GM12878 (cell line): ENCODE measurements around the gene FHOD3. TPM values are rescaled to one million over a fixed set of nuclear protein-coding genes. Genes with fewer than 3 reads are reported as not detected.

Experiments used
- ATAC-seq: fragments of 200-7000 bp; cut with Tn5 transposase; 3 replicates; pipeline ENCODE4 v1.9.1; 2020; ENCODE audit warnings: mild to moderate bottlenecking, moderate library complexity
- BruUV-seq: library from RNA; stranded (reverse); fragments of 400-500 nt; replicated peaks from 2 replicates; lab custom pipeline; 2021; lab: Mats Ljungman, UMichigan
- CTCF ChIA-PET: fragments of 300-600 bp; sonication (Branson Sonifier 250); formaldehyde crosslinking; extraction: SDS; loops from one replicate; lab custom pipeline; 2021; ENCODE audit warnings: inconsistent platforms; lab: Yijun Ruan, JAX
- POLR2A ChIA-PET: fragments of 350-600 bp; formaldehyde crosslinking; extraction: SDS; loops from one replicate; lab custom pipeline; 2021; ENCODE audit warnings: inconsistent platforms; lab: Charles Lee
- RAD21 ChIA-PET: fragments of 300-600 bp; sonication (Branson Sonifier 250); formaldehyde crosslinking; loops from one replicate; lab custom pipeline; 2023; ENCODE audit warnings: antibody characterized with exemption; ENCODE audit not compliant: unreplicated experiment; lab: Charles Lee
- SMC1A ChIA-PET: fragments of 300-600 bp; sonication (Branson Sonifier 250); formaldehyde crosslinking; loops from one replicate; lab custom pipeline; 2023; ENCODE audit not compliant: unreplicated experiment, uncharacterized antibody; lab: Charles Lee
- DNase-seq: peaks from one replicate; pipeline ENCODE4 v3.0.0-alpha.2; 2011; ENCODE audit warnings: low read depth, low spot score
- FAIRE-seq: peaks from 3 replicates; lab custom pipeline; 2011; peaks lifted over from hg19 to GRCh38; lab: Jason Lieb, UNC
- H2AFZ ChIP-seq: 2 replicates; pipeline ENCODE4 v1.6.0; 2011; ENCODE audit warnings: low read depth, low read length, control low read depth; ENCODE audit not compliant: control insufficient read depth
- H3K27ac ChIP-seq: 2 replicates; pipeline ENCODE4 v1.5.1; 2011; ENCODE audit warnings: control low read depth; ENCODE audit not compliant: control insufficient read depth, insufficient read depth
- H3K27me3 ChIP-seq, 2 experiments: replicated peaks in 1 of 2; 2 replicates each; pipeline versions ENCODE4 v1.6.0 to v1.6.1; 2011; ENCODE audit warnings: low read length in 1 of 2; ENCODE audit not compliant: control insufficient read depth in 2 of 2, insufficient read depth in 2 of 2
- H3K36me3 ChIP-seq, 2 experiments: 2 replicates each; pipeline ENCODE4 v1.5.1; 2011; ENCODE audit warnings: low read length in 1 of 2; ENCODE audit not compliant: control insufficient read depth in 2 of 2, insufficient read depth in 2 of 2
- H3K4me1 ChIP-seq: 2 replicates; pipeline ENCODE4 v1.6.1; 2011; ENCODE audit warnings: mild to moderate bottlenecking, low read length, moderate library complexity, mixed read lengths; ENCODE audit not compliant: control insufficient read depth, insufficient read depth
- H3K4me2 ChIP-seq: 2 replicates; pipeline ENCODE4 v1.6.0; 2011; ENCODE audit warnings: control low read depth; ENCODE audit not compliant: control insufficient read depth, insufficient read depth
- H3K4me3 ChIP-seq: fragments of 200-600 bp; sonication (generic); 2 replicates; pipeline ENCODE4 v1.5.1; 2016
- H3K79me2 ChIP-seq: 2 replicates; pipeline ENCODE4 v1.6.0; 2011; ENCODE audit warnings: low read length; ENCODE audit not compliant: control insufficient read depth, insufficient read depth
- H3K9ac ChIP-seq: 2 replicates; pipeline ENCODE4 v1.8.0; 2011; ENCODE audit warnings: low read length, control low read depth, mixed read lengths; ENCODE audit not compliant: control insufficient read depth, insufficient read depth
- H3K9me3 ChIP-seq: replicated peaks from 3 replicates; pipeline ENCODE4 v1.5.1; 2011; ENCODE audit warnings: mild to moderate bottlenecking, low read length; ENCODE audit not compliant: control insufficient read depth, insufficient read depth
- H4K20me1 ChIP-seq: 2 replicates; pipeline ENCODE4 v1.6.0; 2011; ENCODE audit not compliant: control insufficient read depth, insufficient read depth
- CBX3 ChIP-seq: fragments of 200-600 bp; sonication (generic); IDR thresholded peaks from 2 replicates; pipeline ENCODE4 v1.6.1; 2016; ENCODE audit warnings: low read depth, borderline replicate concordance
- CHD2 ChIP-seq: IDR thresholded peaks from 2 replicates; pipeline ENCODE4 v1.6.1; 2011; ENCODE audit warnings: low read depth, low read length, improper control_type of control experiment, borderline replicate concordance
- EP300 ChIP-seq, 2 experiments: fragments of 150-350 bp in 1 of 2; IDR thresholded peaks; 2 replicates each; pipeline ENCODE4 v1.6.1; 2011 to 2012; ENCODE audit warnings: low read depth in 2 of 2, low read length in 2 of 2, borderline replicate concordance in 1 of 2, improper control_type of control experiment in 1 of 2, inconsistent platforms in 1 of 2; ENCODE audit not compliant: control insufficient read depth in 1 of 2
- ETV6 ChIP-seq, 2 experiments: fragments of 450-650 bp in 1 of 2; IDR thresholded peaks in 1 of 2; conservative IDR thresholded peaks in 1 of 2; 2 replicates each; pipeline ENCODE4 v1.6.1; 2014; ENCODE audit warnings: antibody characterized with exemption in 1 of 2, borderline replicate concordance in 1 of 2, low read depth in 1 of 2, mild to moderate bottlenecking in 1 of 2, moderate library complexity in 1 of 2
- POU2F2 ChIP-seq: IDR thresholded peaks from 3 replicates; pipeline ENCODE4 v1.6.1; 2011; ENCODE audit warnings: low read depth, mild to moderate bottlenecking, low read length, borderline replicate concordance
- PRDM15 ChIP-seq: fragments of 450-650 bp; formaldehyde crosslinking; IDR thresholded peaks from 2 replicates; pipeline ENCODE4 v1.4.0; 2020; ENCODE audit warnings: mild to moderate bottlenecking, moderate library complexity
- TARDBP ChIP-seq: IDR thresholded peaks from 2 replicates; pipeline ENCODE4 v1.6.1; 2016; ENCODE audit warnings: borderline replicate concordance
- YBX1 ChIP-seq: fragments of 450-650 bp; IDR thresholded peaks from 2 replicates; pipeline ENCODE4 v1.6.1; 2016; ENCODE audit warnings: antibody characterized with exemption
- ZSCAN29 ChIP-seq: fragments of 450-650 bp; IDR thresholded peaks from 2 replicates; pipeline ENCODE4 v1.6.1; 2017; ENCODE audit warnings: mild to moderate bottlenecking, moderate library complexity
- WGBS: methylation state at CpG from one replicate; pipeline ENCODE4 v1.1.6; 2016; ENCODE audit warnings: low lambda C conversion rate; ENCODE audit not compliant: insufficient replicate concordance, insufficient coverage; ENCODE audit errors: missing lambda C conversion rate; 5-methylcytosine and 5-hydroxymethylcytosine counted together
- in situ Hi-C: fragments of 300-500 bp; cut with MboI; formaldehyde crosslinking; loops from 9 replicates; pipeline ENCODE4 v1.14.3; 2018; ENCODE audit warnings: mixed read lengths
- intact Hi-C: fragments of 100-400 bp; cut with micrococcal nuclease; formaldehyde crosslinking; loops from one replicate; pipeline ENCODE4 v1.14.2; 2022; ENCODE audit not compliant: unreplicated experiment
- polyA plus RNA-seq, 11 experiments: library from polyadenylated mRNA; depleted of rRNA in 4 of 11; unstranded in 6 of 11; stranded (reverse) in 5 of 11; fragments of >200 nt; fragmentation: Nextera tagmentation in 4 of 11; fragmentation: Illumina TruSeq in 1 of 11; extraction: Ambion mirVana in 4 of 11; extraction: Trizol in 1 of 11; gene quantifications; 1 replicate in 1 of 11; 2 replicates in 10 of 11; pipeline versions ENCODE4 v1.2.1 to v1.2.3, GENCODE V29; 2011 to 2016; ENCODE audit warnings: inconsistent platforms in 2 of 11, missing spikeins in 2 of 11, low read depth in 1 of 11
- total RNA-seq, 4 experiments: library from RNA; depleted of rRNA in 3 of 4; stranded (reverse); fragments of >200 nt in 3 of 4; fragmentation: Illumina TruSeq in 1 of 4; extraction: Trizol in 1 of 4; gene quantifications; 2 replicates each; pipeline versions ENCODE4 v1.2.1 to v1.2.3, GENCODE V29; 2013 to 2021
- TF ChIP-seq, protein P1 (sequence below): IDR thresholded peaks from 2 replicates; pipeline ENCODE4 v1.6.1; 2011; ENCODE audit warnings: low read depth, low read length, improper control_type of control experiment, borderline replicate concordance
- TF ChIP-seq, protein P2 (sequence below): IDR thresholded peaks from 2 replicates; pipeline ENCODE4 v1.6.1; 2011; ENCODE audit warnings: mild to moderate bottlenecking, low read depth, low read length, moderate library complexity; ENCODE audit not compliant: insufficient replicate concordance
- TF ChIP-seq, protein P3 (sequence below): fragments of 450-650 bp; formaldehyde crosslinking; IDR thresholded peaks from 2 replicates; pipeline ENCODE4 v1.4.0; 2022; ENCODE audit warnings: mild to moderate bottlenecking, moderate library complexity

Gene FHOD3
- total and polyA plus RNA-seq, 10 of the 15 experiments (the other 5 are each of a cell fraction or from before 2014, with no cell fraction given), result 0.77 to 26.7 (median 10.4) TPM

DNA sequence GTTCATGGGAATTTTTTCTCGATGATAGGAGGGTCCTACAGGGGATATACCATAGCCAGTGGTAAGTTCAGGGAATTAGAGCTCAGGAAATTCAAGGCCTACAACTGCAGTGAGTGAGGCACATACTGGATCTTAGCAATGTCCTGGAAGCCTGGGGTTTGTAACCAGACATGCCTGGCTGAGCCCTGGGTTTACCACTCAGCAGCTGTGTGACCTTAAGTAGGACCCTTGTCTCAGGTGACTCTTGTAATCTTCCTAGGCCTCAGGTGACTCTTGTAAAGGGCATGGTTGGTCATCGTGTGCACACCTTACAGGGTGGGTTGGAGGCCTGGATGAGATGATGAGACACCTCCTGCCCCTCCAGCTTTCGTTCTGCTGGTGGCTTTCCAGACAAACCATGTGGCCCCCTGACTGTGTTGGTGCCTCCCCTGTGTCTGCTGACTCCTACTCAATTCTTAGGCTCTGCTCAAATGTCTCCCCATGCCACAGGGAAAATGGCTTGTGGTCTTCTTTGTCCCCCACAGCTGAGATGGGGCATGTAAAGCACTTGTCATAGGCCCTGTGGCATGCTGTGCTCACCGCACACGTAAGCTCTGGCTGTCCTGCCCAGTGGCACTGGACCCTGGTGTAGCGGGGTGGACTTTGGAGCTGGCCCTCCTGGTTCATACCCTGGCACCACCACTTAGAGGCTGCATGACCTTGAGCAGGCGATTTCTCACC lies 94.1 kb downstream of the FHOD3 start:
- DNase-seq (no peak), ATAC-seq (no peak), FAIRE-seq (no peak)
- WGBS, result 22% methylated on average over 7 of the region's 7 CpGs
- H4K20me1 ChIP-seq, result no peaks in the 10 kb centered on the region
- no peaks in the 10 kb centered on the region for H3K4me1 ChIP-seq
- ChIA-PET RAD21 (interaction anchor here (1.2 to 1.4 kb wide), 3 partner anchors 10 to 90 kb away, joined by 3 to 5 read pairs (median 4); no protein-coding TSS in a partner anchor), POLR2A (interaction anchor here (0.8 to 1.5 kb wide), 6 partner anchors 11 to 28 kb away, joined by 3 to 5 read pairs (median 3); no protein-coding TSS in a partner anchor), SMC1A (interaction anchor here (0.9 to 50.9 kb wide), 6 partner anchors 6 to 103 kb away, joined by 3 to 1180 read pairs (median 4); no protein-coding TSS in a partner anchor), CTCF (interaction anchor here (1.0 to 2.8 kb wide), 5 partner anchors 10 to 107 kb away, joined by 3 to 14 read pairs (median 3); no protein-coding TSS in a partner anchor)
- no peak overlapping the region for H2AFZ ChIP-seq
- H3K4me2 ChIP-seq, result no peak overlapping the region
- H3K9me3 ChIP-seq, result no peaks in the 10 kb centered on the region; the same call in 2 of the 3 replicates
- H3K4me3 ChIP-seq, result no peak overlapping the region
- H3K36me3 ChIP-seq, result no peaks in the 10 kb centered on the region
- intact Hi-C loops (loop anchor here (10.0 kb wide), 1 partner anchor 63 kb away; no protein-coding TSS in a partner anchor), in situ Hi-C loops (no loop called here)
- no peaks in the 10 kb centered on the region; the same call in 1 of the 2 replicates for H3K79me2 ChIP-seq
- no peak overlapping the region for H3K27ac ChIP-seq
- BruUV-seq, result no TSS peak
- no peaks in the 10 kb centered on the region for H3K27me3 ChIP-seq
- H3K9ac ChIP-seq, result no peak overlapping the region
- TF ChIP-seq ZSCAN29 (no peak), ETV6 (conservative IDR thresholded peaks at IDR 0.05 in 1 of 2, IDR thresholded peaks at IDR 0.05 in 1 of 2; ENCODE audit: borderline replicate concordance in 1 of 2, low read depth in 1 of 2) (no peak), PRDM15 (CRISPR knock-in tag) (no peak), CBX3 (no peak), YBX1 (no peak), TARDBP (no peak), EP300 (IDR thresholded peaks at IDR 0.05; ENCODE audit: borderline replicate concordance in 1 of 2, control insufficient read depth in 1 of 2, low read depth in 2 of 2, low read length in 2 of 2) (no peak), POU2F2 (no peak), CHD2 (no peak)
- TF ChIP-seq, protein P1, sequence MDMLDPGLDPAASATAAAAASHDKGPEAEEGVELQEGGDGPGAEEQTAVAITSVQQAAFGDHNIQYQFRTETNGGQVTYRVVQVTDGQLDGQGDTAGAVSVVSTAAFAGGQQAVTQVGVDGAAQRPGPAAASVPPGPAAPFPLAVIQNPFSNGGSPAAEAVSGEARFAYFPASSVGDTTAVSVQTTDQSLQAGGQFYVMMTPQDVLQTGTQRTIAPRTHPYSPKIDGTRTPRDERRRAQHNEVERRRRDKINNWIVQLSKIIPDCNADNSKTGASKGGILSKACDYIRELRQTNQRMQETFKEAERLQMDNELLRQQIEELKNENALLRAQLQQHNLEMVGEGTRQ, result no peak
- TF ChIP-seq, protein P2, sequence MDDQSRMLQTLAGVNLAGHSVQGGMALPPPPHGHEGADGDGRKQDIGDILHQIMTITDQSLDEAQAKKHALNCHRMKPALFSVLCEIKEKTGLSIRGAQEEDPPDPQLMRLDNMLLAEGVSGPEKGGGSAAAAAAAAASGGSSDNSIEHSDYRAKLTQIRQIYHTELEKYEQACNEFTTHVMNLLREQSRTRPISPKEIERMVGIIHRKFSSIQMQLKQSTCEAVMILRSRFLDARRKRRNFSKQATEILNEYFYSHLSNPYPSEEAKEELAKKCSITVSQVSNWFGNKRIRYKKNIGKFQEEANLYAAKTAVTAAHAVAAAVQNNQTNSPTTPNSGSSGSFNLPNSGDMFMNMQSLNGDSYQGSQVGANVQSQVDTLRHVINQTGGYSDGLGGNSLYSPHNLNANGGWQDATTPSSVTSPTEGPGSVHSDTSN, result no peak
- TF ChIP-seq, protein P3, sequence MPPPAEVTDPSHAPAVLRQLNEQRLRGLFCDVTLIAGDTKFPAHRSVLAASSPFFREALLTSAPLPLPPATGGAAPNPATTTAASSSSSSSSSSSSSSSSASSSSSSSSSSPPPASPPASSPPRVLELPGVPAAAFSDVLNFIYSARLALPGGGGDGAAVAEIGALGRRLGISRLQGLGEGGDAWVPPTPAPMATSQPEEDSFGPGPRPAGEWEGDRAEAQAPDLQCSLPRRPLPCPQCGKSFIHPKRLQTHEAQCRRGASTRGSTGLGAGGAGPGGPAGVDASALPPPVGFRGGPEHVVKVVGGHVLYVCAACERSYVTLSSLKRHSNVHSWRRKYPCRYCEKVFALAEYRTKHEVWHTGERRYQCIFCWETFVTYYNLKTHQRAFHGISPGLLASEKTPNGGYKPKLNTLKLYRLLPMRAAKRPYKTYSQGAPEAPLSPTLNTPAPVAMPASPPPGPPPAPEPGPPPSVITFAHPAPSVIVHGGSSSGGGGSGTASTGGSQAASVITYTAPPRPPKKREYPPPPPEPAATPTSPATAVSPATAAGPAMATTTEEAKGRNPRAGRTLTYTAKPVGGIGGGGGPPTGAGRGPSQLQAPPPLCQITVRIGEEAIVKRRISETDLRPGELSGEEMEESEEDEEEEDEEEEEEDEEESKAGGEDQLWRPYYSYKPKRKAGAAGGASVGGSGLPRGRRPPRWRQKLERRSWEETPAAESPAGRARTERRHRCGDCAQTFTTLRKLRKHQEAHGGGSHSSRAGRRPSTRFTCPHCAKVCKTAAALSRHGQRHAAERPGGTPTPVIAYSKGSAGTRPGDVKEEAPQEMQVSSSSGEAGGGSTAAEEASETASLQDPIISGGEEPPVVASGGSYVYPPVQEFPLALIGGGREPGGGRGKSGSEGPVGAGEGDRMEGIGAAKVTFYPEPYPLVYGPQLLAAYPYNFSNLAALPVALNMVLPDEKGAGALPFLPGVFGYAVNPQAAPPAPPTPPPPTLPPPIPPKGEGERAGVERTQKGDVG (CRISPR knock-in tag), result no peak
